Vagina (tissue), 2 donors: ENCODE measurements around the gene ARHGAP19. TPM values are rescaled to one million over a fixed set of nuclear protein-coding genes. Genes with fewer than 3 reads are reported as not detected.
A peak's percentile ranks its signal among the peaks of the same experiment; 100 is the strongest.

ENCODE experiments used
- DNase-seq, 2 donors: peaks; one replicate each; pipeline ENCODE4 v3.0.0-alpha.2; 2017; ENCODE audit errors: extremely low spot score in 2 of 2
- H3K27ac ChIP-seq: fragments of 200-600 bp; sonication (generic); one replicate; pipeline ENCODE4 v1.5.1; 2019
- H3K27me3 ChIP-seq: fragments of 200-600 bp; sonication (generic); one replicate; pipeline ENCODE4 v1.5.1; 2019
- H3K36me3 ChIP-seq, 2 donors: fragments of 200-600 bp; sonication (generic); one replicate each; pipeline ENCODE4 v1.5.1; 2017 to 2019
- H3K4me1 ChIP-seq: fragments of 200-600 bp; sonication (generic); one replicate; pipeline ENCODE4 v1.5.1; 2019
- H3K4me3 ChIP-seq, 2 donors: fragments of 200-600 bp; sonication (generic); 1 replicate in 1 of 2; 2 replicates in 1 of 2; pipeline ENCODE4 v1.5.1; 2016 to 2019
- H3K9me3 ChIP-seq: fragments of 200-600 bp; sonication (generic); one replicate; pipeline ENCODE4 v1.5.1; 2019
- CTCF ChIP-seq, 3 experiments: fragments of 450-650 bp in 2 of 3; fragments of 200-600 bp in 1 of 3; sonication (generic) in 1 of 3; IDR thresholded peaks; one replicate each; pipeline ENCODE4 v1.5.1; 2017 to 2019; ENCODE audit warnings: antibody characterized with exemption in 3 of 3, mild to moderate bottlenecking in 2 of 3, moderate library complexity in 2 of 3
- POLR2A ChIP-seq, 2 donors: fragments of 450-650 bp; IDR thresholded peaks; one replicate each; pipeline ENCODE4 v1.6.1; 2017; ENCODE audit warnings: antibody characterized with exemption in 2 of 2, mild to moderate bottlenecking in 2 of 2, moderate library complexity in 2 of 2
- POLR2AphosphoS5 ChIP-seq, 2 donors: sonication (generic); formaldehyde crosslinking; IDR thresholded peaks; one replicate each; pipeline ENCODE4 v1.9.0; 2017; ENCODE audit warnings: antibody characterized with exemption in 2 of 2, mild to moderate bottlenecking in 2 of 2, low read depth in 1 of 2; ENCODE audit not compliant: insufficient read depth in 1 of 2
- intact Hi-C: fragments of 100-400 bp; cut with DNase I; formaldehyde crosslinking; loops from one replicate; pipeline ENCODE4 v1.15.1; 2023
- total RNA-seq: library from RNA; depleted of rRNA; stranded (reverse); fragments of >200 nt; gene quantifications from one replicate; pipeline ENCODE4 v1.2.3, GENCODE V29; 2016

The ARHGAP19 gene
- total RNA-seq, 1 donor from 2014 or later: 3.9 TPM

DNA sequence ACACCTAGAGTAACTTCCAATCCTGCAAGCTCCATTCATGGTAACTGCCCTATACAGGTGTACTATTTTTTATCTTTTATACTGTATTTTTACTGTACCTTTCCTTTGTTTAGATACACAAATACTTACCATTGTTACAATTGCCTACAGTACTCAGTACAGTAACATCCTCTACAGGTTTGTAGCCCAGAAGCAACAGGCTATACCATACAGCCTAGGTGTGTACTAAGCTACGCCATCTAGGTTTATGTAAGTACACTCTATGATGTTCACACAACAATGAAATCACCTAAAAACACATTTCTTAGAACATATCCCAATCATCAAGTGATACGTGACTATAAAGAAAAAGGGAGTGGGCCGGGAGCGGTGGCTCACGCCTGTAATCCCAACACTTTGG lies 53.6 kb downstream of the ARHGAP19 start:
- Histone ChIP-seq H3K27ac (no peak overlapping the region), H3K4me1 (no peaks in the 10 kb centered on the region), H3K27me3 (no peaks in the 10 kb centered on the region), H3K9me3 (no peaks in the 10 kb centered on the region), H3K4me3 (no peak overlapping the region), H3K36me3 (no peaks in the 10 kb centered on the region)
- intact Hi-C loops: no loop called here
- TF ChIP-seq CTCF (IDR thresholded peaks at IDR 0.05): no peak
- TF ChIP-seq POLR2AphosphoS5 (IDR thresholded peaks at IDR 0.05; ENCODE audit: insufficient read depth in 1 of 2, low read depth in 1 of 2): no peak
- no peak for TF ChIP-seq POLR2A (IDR thresholded peaks at IDR 0.05)
- DNase-seq: no peak

DNA sequence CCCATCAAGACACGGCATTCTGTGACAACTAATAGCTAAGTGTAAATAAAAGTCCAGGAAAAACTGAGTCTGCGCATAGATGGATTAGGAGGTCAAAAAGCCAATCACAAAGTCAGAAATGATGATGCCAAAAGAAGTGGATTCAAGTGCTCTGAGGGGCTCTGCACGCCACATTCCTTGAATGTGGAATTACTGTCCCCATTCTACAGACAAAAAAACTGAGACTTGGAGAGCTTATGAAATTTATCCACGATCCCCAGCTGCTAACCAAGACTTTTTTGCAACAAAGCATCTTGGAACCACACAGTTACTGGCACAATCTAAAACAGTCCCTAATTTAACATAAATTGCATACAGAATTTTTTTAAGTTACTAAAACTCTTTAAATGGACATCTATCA lies 57.1 kb downstream of the ARHGAP19 start:
- Histone ChIP-seq H3K36me3 (no peaks in the 10 kb centered on the region), H3K27me3 (no peaks in the 10 kb centered on the region), H3K4me1 (no peaks in the 10 kb centered on the region), H3K27ac (no peak overlapping the region), H3K4me3 (no peak overlapping the region), H3K9me3 (no peaks in the 10 kb centered on the region)
- no peak for TF ChIP-seq CTCF (IDR thresholded peaks at IDR 0.05)
- TF ChIP-seq POLR2AphosphoS5 (IDR thresholded peaks at IDR 0.05; ENCODE audit: insufficient read depth in 1 of 2, low read depth in 1 of 2): no peak
- intact Hi-C loops: no loop called here
- no peak for DNase-seq

GRCh38 chr10:97234400-97234799 lies 58.0 kb downstream of the ARHGAP19 start:
- H3K4me3 ChIP-seq: no peak overlapping the region
- no peak overlapping the region for H3K27ac ChIP-seq
- H3K27me3 ChIP-seq: no peaks in the 10 kb centered on the region
- no peaks in the 10 kb centered on the region for H3K4me1 ChIP-seq
- no peaks in the 10 kb centered on the region for H3K9me3 ChIP-seq
- no peaks in the 10 kb centered on the region for H3K36me3 ChIP-seq
- no peak for DNase-seq
- peak in 1 of 3 experiments; percentile 30 for TF ChIP-seq CTCF (IDR thresholded peaks at IDR 0.05)
- TF ChIP-seq POLR2A (IDR thresholded peaks at IDR 0.05): no peak
- TF ChIP-seq POLR2AphosphoS5 (IDR thresholded peaks at IDR 0.05; ENCODE audit: insufficient read depth in 1 of 2, low read depth in 1 of 2): no peak
- intact Hi-C loops: no loop called here

DNA sequence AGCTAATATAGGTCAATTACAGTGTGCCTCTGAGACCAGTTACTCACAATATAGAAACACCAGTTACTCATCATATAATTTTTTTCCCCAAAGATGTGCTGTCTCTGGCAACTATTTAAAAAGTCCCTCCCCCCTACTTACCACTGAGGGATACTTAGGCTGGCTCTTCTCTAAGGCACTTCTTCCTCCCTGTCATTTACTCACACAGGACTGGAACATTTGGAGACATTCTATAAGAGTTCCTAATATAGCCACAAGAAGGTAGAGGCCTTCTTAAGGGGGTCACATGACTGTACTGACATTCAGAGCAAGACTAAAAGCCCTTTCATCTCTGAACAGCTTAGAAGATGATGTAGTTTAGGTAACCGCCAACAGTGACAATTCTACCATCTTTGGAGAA lies 62.3 kb downstream of the ARHGAP19 start:
- Histone ChIP-seq H3K27ac (no peak overlapping the region), H3K9me3 (no peaks in the 10 kb centered on the region), H3K36me3 (peaks cover 0 to 14% of the 10 kb centered on the region in 2 donors), H3K4me1 (no peaks in the 10 kb centered on the region), H3K4me3 (no peak overlapping the region), H3K27me3 (no peaks in the 10 kb centered on the region)
- DNase-seq: no peak
- intact Hi-C loops: no loop called here
- TF ChIP-seq POLR2A (IDR thresholded peaks at IDR 0.05): no peak
- no peak for TF ChIP-seq POLR2AphosphoS5 (IDR thresholded peaks at IDR 0.05; ENCODE audit: insufficient read depth in 1 of 2, low read depth in 1 of 2)
- TF ChIP-seq CTCF (IDR thresholded peaks at IDR 0.05): no peak

- peaks cover 0 to 20% of the 10 kb centered on the region in 2 donors for H3K36me3 ChIP-seq
- no peak for DNase-seq
- TF ChIP-seq POLR2AphosphoS5 (IDR thresholded peaks at IDR 0.05; ENCODE audit: insufficient read depth in 1 of 2, low read depth in 1 of 2) (no peak), CTCF (IDR thresholded peaks at IDR 0.05) (no peak), POLR2A (IDR thresholded peaks at IDR 0.05) (no peak)
These were observed 63.0 kb downstream of the ARHGAP19 start for GRCh38 chr10:97229322-97230015.

More at GRCh38 chr10:97229322-97230015, 63.0 kb downstream of the ARHGAP19 start:
- Histone ChIP-seq H3K27me3 (no peaks in the 10 kb centered on the region), H3K27ac (no peak overlapping the region), H3K9me3 (no peaks in the 10 kb centered on the region), H3K4me1 (no peaks in the 10 kb centered on the region), H3K4me3 (no peak overlapping the region)
- intact Hi-C loops: no loop called here
